ENCODE results near the gene ABCB8.

The ABCB8 gene

DNA sequence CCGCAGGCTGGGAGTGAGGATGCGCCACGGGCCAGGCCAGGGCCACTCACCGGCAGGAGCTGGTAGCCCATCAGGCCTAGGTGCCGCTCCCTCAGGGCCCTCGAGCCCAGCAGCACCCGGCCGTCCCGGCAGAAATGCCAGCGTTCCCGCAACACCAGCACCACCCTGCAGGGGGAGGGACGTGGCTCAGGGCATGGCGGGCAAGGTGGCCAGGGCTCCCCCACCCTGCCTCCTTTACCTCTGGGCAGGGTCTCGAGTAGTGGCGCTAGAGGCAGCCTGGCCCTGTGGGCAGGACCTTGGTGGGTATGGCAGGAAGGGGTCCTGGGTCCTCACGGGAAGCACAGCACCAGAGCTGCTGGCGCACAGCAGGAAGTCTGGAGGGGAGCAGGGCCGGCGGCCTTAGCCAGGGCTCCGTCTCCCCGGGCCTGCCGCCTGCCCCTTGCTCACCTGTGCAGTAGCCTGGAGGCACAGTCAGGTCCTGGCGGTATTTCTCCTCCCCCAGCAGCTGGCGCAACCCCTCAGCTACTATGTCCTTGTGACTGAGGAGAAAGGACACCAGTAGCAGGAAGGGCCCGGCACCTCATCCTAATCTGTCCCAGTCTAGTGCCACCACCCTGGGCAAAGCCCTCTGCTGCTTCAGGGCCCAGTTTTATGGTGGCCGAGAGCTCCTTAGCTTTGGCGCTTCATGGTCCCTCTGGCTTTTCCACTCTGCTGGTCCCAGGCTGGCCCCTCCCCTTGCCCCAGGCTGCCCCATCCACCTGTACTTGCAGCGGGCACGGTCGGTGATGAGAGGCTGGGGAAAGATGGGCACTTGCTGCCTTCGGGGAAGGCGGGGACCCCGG is 48.8 kb downstream of the ABCB8 start:
- peak; percentile 64 for DNase-seq

DNA sequence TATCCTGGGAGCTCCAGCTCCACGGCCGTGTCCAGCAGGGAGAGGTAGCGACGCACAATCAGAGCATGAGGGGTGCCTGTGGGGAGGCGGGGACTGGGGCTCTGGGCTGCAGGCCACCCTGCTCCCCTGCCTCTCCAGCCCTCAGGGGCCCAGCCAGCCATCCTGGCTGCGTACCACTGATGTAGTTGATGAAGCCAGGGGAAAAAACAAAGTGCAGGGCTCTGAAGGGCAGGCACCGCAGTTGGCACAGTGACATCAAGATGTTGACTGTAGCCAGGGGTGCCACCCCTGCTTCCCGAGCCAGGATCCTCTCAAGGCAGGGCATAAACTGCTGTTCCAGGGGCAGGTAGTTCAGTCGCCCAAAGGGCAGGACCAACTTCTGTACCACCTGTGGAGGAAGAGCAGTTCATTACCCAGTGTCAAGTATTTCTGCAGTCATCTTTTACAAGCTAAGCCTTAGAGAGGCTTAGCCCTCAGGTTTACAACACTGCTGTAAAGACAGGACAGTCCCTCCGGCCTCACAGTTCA is 49.5 kb downstream of the ABCB8 start:
- DNase-seq, result no peak

DNA sequence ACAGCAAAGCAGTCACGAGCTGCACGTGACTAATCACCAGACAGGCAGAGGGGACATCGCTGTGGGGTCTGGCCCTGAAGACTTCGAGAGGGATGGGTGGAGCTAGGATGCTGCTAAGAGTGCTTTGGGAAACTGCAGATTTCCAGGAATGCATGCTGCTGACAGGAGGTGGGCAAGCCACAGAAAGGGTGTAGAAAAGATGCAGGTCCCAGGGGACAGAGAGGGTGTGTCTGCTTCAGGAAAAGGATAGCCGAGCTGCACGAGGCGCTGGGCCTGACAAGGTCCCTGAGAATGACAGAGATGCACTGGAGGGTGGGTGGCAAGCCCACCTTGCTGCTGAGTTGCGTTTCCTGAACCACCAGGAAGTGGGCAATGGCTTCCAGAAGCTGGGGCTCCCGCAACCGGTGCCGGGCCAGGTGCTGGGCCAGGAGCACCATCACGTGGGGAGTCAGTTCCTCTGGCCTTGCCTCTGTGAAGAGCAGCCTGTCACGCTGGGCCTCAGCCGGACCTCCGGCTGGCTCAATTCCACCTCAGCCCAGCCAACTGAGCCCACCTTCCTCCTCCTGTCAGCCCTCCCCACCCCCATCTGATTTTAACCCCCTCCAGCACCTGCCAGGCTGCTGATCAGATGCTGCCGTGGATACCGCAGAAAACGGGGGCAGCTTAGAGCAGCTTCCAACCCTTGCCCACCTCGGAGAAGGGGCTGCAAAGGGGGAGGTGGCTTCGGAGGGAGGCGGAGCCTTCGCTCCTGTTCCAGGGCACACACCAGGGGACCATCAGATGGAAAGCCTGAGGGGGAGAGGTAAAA is 50.2 kb downstream of the ABCB8 start:
- DNase-seq, result no peak

DNA sequence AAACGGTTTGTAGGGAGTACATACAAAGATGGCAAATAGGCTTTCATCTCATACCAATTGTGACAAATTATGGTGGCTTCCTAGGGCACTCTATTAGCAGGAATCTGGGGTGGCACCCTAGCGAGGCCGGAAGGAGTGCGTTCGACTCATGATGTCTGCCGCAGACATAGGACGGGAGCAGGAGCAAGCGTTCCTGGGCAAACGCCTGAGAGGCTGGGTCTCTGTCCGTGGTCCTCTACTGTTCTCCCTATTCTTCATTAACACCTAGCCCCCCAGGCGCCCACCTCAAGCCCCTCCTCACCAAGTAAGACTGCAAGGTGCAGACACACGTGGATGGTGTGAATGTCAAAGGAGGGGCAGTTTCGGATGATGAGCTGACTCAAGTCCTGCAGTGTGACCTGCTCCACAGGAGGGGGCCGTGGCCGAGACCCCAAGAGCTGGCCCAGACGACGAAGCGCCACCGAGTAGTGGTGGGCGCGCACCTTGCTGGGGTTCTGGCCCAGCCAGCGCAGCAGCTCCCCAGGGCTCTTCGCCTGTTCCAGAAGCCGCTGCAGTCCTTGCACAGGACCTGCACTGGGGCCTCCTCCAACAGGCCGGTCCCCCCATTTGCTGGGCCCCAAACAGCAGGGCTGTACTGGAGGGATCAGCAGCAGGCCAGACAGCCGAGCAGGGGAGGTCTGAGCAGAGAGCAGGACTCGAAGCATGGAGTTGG is 51.1 kb downstream of the ABCB8 start:
- no peak for DNase-seq

DNA sequence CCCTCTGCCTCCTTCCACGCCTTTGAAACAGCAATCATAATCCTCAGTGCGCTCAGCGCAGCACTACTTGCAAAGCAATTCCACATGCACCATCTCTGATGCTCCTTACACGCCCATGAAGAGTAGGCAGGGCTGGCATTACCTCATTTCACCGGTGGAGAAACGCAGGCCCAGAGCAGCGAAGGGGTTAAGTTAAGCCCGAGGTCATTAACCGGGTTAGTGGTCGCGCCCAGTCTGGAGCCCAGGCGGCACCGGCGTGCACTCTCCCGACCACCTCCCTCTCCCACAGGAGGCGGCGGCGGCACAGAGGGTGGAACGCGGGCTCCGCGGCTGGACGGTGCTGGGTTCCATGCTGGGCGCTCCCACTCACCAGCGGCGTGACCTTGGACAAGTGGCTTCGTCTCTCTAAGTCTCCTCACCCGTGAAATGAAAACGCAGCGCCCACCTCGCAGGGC is 51.8 kb downstream of the ABCB8 start:
- no peak for DNase-seq

DNA sequence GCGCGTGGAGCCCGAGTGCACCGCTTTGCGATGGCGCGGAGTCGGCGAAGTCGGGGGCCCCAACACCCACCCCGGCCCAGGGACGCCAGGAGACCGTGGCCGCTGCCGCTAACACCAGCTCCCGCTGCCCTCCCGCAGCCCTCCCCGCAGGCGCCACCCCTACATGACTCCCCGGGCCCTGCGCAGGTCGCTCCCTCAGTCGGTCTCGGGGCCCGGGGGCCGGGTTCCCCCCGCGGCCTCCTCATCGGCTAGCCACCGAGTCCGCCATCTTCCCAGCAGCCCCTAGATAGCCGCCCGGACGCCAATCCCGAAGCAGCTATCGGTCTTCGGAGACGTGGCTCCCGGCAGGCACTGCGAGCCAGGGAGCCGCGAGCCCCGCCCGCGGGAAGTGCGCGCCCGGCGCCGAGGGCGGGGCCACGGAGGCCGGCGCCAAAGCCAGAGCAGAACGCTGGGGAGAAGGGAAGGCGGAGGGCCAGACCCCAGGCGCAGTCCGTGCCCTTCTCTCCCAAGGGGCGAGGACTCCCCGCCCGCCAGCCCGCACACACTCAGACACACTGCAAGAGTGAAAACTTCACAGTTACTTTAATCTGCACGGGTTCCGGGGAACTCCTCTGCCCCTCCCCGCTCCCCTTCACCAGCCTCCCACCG is 52.4 kb downstream of the ABCB8 start, which contains the start of gene FASTK:
Gene FASTK (minus strand): TSS at position 288 of the 648 bp plus-strand sequence. CDS start 43 bp downstream, at position 245.
- DNase-seq, result peak; percentile 92

DNA sequence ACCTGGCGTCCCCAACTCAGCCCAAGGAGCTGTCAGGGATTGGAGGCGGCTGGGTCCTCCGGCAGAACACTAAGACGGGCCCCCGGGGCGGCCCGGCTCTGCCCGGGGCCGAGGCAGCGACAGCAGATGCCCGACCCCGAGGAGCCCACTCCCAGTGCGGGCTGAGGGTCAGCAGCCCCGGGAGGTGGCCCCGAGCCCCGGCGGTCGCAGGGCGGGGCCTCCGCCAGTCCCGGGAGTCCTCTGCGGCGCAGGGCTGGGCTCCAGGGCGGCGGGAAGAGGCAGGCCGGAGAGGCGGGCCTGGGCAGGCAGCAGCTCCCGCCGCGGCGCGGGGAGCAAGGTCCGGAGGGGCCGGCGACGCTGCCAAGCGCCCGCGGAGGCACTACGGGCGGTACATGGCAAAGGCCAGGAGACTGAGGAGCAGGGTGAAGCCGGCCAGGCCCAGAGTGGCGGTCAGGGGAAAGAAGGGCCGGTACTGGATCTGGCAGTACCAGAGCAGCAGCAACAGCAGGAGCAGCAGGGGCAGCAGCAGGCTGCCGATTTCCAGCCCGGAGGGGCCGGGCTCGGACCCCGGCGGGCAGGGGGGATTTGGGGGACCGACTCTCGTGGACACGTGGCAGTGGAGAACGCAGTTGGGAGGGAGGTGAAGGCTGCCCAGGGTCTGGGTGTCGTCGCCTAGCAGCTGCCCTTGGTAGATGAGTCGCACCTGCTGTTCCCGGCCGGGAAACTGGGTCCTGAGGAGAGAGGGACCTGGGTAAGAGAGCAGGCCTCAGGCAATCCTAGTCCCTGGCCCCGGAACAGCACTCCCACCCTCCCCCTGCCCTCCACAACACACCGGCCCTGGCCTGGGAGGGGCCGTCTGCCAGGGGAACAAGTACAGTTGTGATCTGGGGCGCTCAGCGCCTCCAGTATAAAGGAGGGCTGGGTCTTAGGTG is 53.2 kb downstream of the ABCB8 start:
- DNase-seq, result no peak

DNA sequence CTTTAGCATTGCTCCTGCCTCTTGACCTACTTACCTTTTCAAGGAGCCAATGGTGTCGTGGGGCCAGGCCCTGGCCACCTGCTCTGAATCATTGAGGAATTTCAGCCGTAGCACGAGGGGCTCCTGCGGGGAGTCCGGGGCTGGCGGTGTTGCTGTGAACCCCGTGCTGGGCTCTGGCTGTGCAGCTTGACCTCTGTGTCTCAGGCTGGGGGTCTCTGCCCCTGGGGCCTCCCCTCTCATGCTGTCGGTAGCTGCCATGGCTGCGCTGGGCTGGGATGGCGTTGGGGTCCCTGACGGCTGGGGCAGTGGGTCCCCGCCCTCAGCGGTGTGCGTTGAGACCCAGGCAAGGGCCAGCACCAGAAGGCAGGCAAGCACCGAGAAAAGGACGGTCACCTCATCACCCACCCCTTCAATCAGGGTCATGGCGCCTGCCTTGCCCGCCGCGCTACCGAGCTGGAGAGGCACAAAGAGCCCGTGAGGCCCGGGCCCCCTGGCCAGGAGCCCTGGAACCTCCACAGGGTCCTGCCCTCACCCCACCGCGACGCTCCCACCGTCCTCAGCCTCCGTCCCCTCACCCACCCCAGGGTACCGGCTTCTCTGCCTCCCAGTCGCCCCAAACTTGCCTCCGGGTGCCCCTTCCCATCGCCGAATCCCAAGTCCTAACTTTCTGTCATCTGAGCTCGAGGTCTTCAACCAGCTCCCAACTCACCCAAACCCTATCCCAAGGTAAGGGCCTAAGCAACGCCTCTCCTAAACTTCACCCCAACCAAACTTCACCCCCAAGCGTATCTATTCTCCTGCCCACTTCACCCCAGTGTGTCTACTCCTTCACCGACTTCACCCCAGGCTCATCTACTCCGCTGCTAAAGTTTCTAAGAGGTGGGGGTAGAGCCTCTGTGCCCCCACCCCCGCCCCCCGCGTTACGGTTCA is 54.2 kb downstream of the ABCB8 start:
- DNase-seq, result no peak

DNA sequence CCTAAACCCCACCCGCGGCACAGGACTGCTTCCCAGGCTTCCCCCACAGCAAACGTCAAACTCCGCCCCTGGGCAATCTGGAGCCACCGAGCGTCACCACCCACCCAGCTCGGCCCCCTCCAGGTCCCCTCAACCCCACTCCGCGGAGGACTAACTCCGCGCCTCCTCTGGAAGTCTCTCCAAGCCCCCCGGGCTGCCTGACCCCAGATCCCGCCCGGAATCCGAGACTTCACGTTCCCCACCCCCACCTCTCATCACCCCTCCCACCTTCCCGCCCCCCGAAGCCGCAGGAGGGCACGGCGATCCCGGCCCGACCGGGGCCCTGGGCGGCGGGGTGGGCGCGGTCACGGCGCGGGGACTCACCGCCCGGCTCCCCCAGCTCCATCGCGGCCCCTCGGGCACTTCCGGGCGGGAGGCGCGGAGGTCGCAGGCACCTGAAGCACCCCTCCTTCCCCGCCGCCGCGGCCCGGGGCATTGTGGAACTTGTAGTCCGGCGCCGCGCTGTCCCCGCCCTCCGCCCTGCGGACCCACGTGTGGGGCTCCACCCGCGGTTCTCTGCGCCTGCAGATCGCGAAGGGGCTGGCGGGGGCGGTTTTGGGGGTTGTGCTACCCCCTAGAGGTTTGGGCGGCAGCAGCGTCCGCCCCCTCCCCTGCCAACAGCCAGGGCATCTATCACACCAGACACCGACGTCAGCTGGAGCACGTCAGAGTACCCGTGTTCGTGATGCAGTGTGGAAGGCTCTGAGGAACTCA is 55.0 kb downstream of the ABCB8 start, which contains the start of gene TMUB1:
Gene TMUB1 (minus strand): TSS at position 423 of the 753 bp plus-strand sequence. CDS start 930 bp downstream, outside the sequence.
- peak; percentile 91 for DNase-seq

DNA sequence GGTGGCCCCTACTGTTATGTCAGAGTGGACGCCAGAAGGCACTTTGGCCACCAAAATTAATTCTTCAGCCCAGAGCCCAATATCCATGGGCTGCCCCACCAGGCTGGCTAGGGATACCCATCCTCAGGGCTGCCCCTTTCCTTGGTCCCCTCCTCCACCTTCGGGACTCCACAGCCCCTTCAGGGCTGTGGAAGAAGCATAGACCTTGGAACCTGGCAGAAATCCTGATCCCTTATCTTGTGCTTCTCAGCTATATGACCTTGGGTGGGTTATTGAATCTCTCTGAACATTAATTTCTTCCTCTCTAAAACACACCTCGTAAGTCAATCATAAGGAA is 55.5 kb downstream of the ABCB8 start:
- DNase-seq, result no peak

DNA sequence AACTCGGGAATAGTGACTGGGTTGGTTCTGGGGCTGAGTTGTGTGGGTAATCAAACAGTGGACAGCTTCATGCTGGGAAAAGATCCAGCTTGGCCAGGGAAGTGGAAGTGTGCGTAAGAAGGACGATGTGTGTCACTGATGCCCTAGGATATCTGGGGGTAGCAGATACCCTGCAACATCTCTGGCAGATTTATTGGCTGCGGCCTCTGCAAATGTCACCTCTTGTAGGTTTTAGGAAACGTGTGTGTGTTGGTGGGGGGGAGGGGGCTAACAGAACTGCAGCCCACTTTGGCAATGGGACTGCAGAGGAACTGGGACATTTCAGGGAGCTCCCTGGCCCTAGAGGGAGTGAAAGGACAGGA is 57.1 kb downstream of the ABCB8 start:
- DNase-seq, result no peak

DNA sequence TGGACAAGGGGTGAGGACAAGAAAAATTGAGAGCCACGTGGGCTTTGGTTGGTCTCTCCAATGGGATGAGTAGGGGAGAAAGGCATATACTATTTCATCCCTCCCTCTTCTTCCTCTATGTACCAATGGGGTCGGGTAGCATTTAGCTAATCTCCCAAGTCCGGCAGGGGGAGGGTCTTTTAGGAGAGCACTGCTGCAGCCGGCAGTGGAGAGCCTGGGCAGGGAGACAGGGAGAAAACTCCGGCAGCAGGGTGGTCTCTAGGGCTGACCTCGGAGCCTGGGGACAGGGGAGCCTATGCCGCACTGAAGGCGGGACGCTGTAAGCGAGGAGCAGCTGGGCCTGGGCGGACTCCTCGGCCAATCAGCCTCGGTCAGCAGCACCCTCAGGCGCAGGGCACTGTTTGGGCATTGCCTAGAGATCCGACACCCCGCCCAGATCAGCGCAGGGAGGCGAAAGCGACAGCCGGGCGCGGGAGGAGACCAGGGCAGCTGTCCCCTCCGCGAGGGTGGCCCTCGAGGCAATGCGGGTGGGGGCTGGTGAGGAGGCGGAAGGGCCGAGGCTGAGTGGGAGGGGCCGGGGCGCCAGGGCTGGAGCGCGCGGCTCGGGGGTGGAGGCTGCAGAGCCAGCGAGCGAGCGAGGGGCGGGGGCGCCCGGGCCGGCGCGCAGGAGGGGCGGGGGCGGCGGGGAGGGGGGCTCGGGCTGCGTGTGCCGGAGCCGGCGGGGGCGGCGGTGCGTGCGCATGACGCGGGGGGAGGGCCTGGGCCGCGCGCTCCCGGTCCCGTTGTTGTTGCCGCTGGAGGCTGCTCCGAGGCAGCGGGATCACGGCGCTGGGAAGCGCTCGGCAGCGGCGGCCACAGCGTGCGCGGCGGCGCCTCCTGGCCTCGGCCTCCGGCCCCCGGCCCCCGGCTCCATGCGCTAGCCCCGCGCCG is 57.7 kb downstream of the ABCB8 start, which contains the start of gene AGAP3:
Gene AGAP3 (plus strand): TSS at position 785 of the 930 bp plus-strand sequence. CDS start 267 bp downstream, outside the sequence.
- peak; percentile 69 for DNase-seq

DNA sequence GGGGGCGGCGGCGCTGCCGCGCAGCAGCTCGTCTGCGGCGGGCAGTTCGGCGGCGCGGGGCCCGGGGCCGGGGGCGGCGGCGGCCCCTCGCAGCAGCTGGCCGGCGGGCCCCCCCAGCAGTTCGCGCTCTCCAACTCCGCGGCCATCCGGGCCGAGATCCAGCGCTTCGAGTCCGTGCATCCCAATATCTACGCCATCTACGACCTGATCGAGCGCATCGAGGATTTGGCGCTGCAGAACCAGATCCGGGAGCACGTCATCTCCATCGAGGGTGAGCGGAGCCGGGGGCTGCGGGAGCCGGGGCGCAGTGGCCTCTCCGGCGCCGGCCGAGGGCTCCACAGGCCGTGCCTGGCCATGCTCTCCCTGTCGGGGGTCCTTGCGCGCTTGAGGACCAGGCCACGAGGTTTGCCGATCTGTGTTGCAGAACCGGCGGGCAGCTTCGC is 58.6 kb downstream of the ABCB8 start:
- peak; percentile 71 for DNase-seq

DNA sequence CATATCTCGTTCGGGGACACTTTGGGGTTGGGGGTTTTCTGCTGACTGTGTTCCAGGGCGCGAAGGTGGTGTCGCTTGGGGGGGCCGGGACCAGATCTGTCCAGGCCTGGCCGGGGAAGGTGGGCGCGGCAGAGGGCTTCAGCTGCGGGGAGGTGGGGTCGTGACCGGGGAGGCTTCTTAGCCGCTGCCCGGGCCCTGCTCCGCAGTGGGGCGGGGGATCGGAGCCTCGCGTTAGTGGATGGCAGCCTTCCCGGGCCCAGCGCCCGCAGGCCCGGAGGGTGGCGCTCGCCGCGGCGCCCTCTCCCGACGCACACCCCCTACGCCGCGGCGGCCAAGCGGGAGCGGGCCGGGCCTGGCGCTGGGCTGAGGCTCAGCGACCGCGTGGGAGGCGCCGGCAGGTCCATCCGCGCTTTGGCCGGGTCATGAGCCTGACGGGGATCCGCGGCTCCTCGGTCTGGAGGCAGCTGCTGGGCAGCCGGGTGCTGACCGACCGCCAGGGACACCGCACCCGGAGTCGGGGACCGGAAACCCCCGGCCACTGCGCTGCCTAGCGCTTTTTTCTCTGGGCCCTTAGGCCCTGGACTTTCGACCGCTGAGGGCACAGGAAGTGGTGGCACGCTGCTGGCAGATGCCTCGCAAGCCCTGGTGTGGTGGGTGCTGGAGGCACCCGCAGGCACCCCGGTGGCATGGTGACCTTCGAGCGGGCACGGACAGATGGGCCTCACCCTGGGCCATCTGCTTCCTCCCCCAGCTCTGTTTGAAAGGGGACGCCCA is 59.2 kb downstream of the ABCB8 start:
- peak; percentile 73 for DNase-seq

DNA sequence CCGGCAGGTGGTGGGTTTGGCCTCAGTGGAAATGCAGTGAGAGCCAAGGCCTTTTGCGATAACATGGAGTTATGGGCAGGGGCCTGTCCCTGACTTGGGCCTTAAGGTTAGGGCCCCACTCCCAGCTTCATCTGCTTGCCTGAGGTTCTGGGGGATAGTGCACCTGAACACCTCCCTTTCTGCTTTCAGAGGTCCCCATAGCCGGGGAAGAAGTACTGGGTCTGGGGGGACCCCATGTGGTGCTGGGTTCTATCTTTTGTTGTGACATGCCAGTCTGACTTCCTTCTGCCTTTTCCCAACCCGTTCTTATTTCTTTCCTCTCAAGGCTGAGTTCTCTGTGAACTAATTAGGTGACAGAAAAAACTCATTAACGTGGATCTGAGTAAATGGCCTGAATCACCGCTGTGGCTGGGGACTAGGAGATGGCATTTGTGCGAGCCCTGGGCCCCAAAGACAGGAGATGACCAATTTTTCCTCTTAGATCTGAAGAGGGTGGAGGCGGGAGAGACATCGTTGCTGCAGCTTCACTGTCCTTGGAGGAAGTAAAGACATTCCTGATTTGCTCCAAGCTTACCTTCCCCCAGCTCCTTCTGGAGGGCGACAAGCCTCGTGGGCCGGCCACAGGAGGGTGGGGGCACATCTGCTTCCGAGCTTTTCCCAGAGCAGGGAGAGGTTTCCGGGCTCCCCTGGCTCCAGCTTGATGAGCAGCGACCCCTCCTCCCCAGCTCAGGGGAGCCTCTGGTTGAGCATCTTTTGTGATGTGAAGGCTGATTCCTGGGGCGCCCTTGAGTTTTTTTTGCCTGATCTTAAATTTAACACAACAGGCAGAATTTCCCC is 60.0 kb downstream of the ABCB8 start:
- peak; percentile 56 for DNase-seq

Measured in activated CD8-positive, alpha-beta memory T cell treated with anti-CD3 and anti-CD28 coated beads, Interleukin-2, amount 50 U/mL, for 48 hours (primary cell).